H9 (cell line): ENCODE measurements around the gene ITGBL1. TPM values are rescaled to one million over a fixed set of nuclear protein-coding genes. Genes with fewer than 3 reads are reported as not detected.

Experiments used
- DNase-seq: peaks from one replicate; pipeline ENCODE4 v3.0.0-alpha.2; 2017
- H2AFZ ChIP-seq: one replicate; pipeline ENCODE4 v1.6.1; 2013; ENCODE audit warnings: mild to moderate bottlenecking, low read length, control low read depth, moderate library complexity
- H2AK5ac ChIP-seq: 2 replicates; pipeline ENCODE4 v1.6.1; 2013; ENCODE audit warnings: low read length, control low read depth, mixed read lengths; ENCODE audit not compliant: insufficient read length
- H2BK120ac ChIP-seq: one replicate; pipeline ENCODE4 v1.6.1; 2013; ENCODE audit warnings: low read depth, mild to moderate bottlenecking, low read length, control low read depth, inconsistent platforms; ENCODE audit not compliant: poor library complexity, severe bottlenecking
- H2BK12ac ChIP-seq: 2 replicates; pipeline ENCODE4 v1.6.1; 2013; ENCODE audit warnings: low read length, control low read depth, mixed read lengths, low read depth; ENCODE audit not compliant: insufficient read length
- H2BK15ac ChIP-seq: 2 replicates; pipeline ENCODE4 v1.6.1; 2013; ENCODE audit warnings: low read depth, low read length, control low read depth
- H2BK20ac ChIP-seq: one replicate; pipeline ENCODE4 v1.6.1; 2013; ENCODE audit warnings: low read depth, mild to moderate bottlenecking, low read length, control low read depth, inconsistent platforms; ENCODE audit not compliant: poor library complexity, severe bottlenecking
- H2BK5ac ChIP-seq: 2 replicates; pipeline ENCODE4 v1.6.1; 2013; ENCODE audit warnings: low read length, control low read depth, mixed read lengths; ENCODE audit not compliant: insufficient read length
- H3K14ac ChIP-seq: 2 replicates; pipeline ENCODE4 v1.6.1; 2013; ENCODE audit warnings: low read length, control low read depth; ENCODE audit not compliant: insufficient read depth
- H3K18ac ChIP-seq: 2 replicates; pipeline ENCODE4 v1.6.1; 2013; ENCODE audit warnings: low read depth, mild to moderate bottlenecking, mixed read lengths, low read length, control low read depth; ENCODE audit not compliant: insufficient read length
- H3K23ac ChIP-seq: 2 replicates; pipeline ENCODE4 v1.6.1; 2013; ENCODE audit warnings: low read length, control low read depth, mixed read lengths, low read depth; ENCODE audit not compliant: insufficient read length
- H3K23me2 ChIP-seq: 2 replicates; pipeline ENCODE4 v1.6.1; 2013; ENCODE audit warnings: low read depth, mild to moderate bottlenecking, mixed read lengths, low read length, control low read depth; ENCODE audit not compliant: insufficient read length, poor library complexity, severe bottlenecking
- H3K27ac ChIP-seq: 2 replicates; pipeline ENCODE4 v1.5.1; 2013; ENCODE audit warnings: low read length, control low read depth, mixed read lengths, low read depth; ENCODE audit not compliant: insufficient read length
- H3K27me3 ChIP-seq: 2 replicates; pipeline ENCODE4 v1.6.1; 2013; ENCODE audit warnings: low read length, control low read depth, inconsistent platforms; ENCODE audit not compliant: insufficient read depth
- H3K4ac ChIP-seq: 2 replicates; pipeline ENCODE4 v1.6.1; 2013; ENCODE audit warnings: low read depth, mild to moderate bottlenecking, control low read depth, inconsistent platforms, low read length, moderate library complexity
- H3K4me1 ChIP-seq: 2 replicates; pipeline ENCODE4 v1.6.1; 2013; ENCODE audit warnings: low read length, control low read depth, inconsistent platforms; ENCODE audit not compliant: insufficient read depth
- H3K4me2 ChIP-seq: 2 replicates; pipeline ENCODE4 v1.6.1; 2013; ENCODE audit warnings: low read length, control low read depth, mixed read lengths; ENCODE audit not compliant: insufficient read length, insufficient read depth
- H3K56ac ChIP-seq: 2 replicates; pipeline ENCODE4 v1.6.1; 2013; ENCODE audit warnings: low read depth, mild to moderate bottlenecking, mixed read lengths, low read length, control low read depth; ENCODE audit not compliant: insufficient read length
- H3K79me1 ChIP-seq: 2 replicates; pipeline ENCODE4 v1.6.1; 2013; ENCODE audit warnings: low read depth, mild to moderate bottlenecking, moderate library complexity, low read length, control low read depth, inconsistent platforms; ENCODE audit not compliant: insufficient read depth, poor library complexity, severe bottlenecking
- H3K79me2 ChIP-seq: 2 replicates; pipeline ENCODE4 v1.6.1; 2013; ENCODE audit warnings: low read length, control low read depth, inconsistent platforms; ENCODE audit not compliant: insufficient read depth
- H3K9ac ChIP-seq: 2 replicates; pipeline ENCODE4 v1.6.1; 2013; ENCODE audit warnings: low read length, control low read depth, mixed read lengths; ENCODE audit not compliant: insufficient read length; ENCODE audit errors: extremely low read depth
- H3K9me3 ChIP-seq: one replicate; pipeline ENCODE4 v1.6.1; 2013; ENCODE audit warnings: low read depth, low read length, inconsistent platforms; ENCODE audit not compliant: control insufficient read depth
- H3T11ph ChIP-seq: one replicate; pipeline ENCODE4 v1.6.1; 2013; ENCODE audit warnings: mild to moderate bottlenecking, low read length, control low read depth, inconsistent platforms
- H4K20me1 ChIP-seq: one replicate; pipeline ENCODE4 v1.6.1; 2013; ENCODE audit not compliant: control insufficient read depth, insufficient read length, insufficient read depth
- H4K5ac ChIP-seq: 2 replicates; pipeline ENCODE4 v1.6.1; 2013; ENCODE audit warnings: low read depth, mild to moderate bottlenecking, mixed read lengths, low read length, control low read depth; ENCODE audit not compliant: insufficient read length
- H4K8ac ChIP-seq: replicated peaks from 2 replicates; pipeline ENCODE4 v1.6.1; 2013; ENCODE audit warnings: low read length, control low read depth, mixed read lengths, low read depth; ENCODE audit not compliant: insufficient read length
- H4K91ac ChIP-seq: 2 replicates; pipeline ENCODE4 v1.6.1; 2013; ENCODE audit warnings: low read depth, mild to moderate bottlenecking, moderate library complexity, mixed read lengths, low read length, control low read depth; ENCODE audit not compliant: insufficient read length
- H3K27ac Mint-ChIP-seq, 3 experiments: 2 replicates in 2 of 3; 3 replicates in 1 of 3; pipeline ENCODE4 v1.8.0; 2020 to 2021; ENCODE audit warnings: mixed read lengths in 3 of 3, mild to moderate bottlenecking in 1 of 3, moderate library complexity in 1 of 3
- H3K27me3 Mint-ChIP-seq: 2 replicates; pipeline ENCODE4 v1.8.0; 2021; ENCODE audit warnings: low read depth, mild to moderate bottlenecking, moderate library complexity, mixed read lengths
- H3K36me3 Mint-ChIP-seq, 3 experiments: 2 replicates in 2 of 3; 3 replicates in 1 of 3; pipeline ENCODE4 v1.8.0; 2020 to 2021; ENCODE audit warnings: low read depth in 3 of 3, mixed read lengths in 3 of 3; ENCODE audit not compliant: insufficient read depth in 1 of 3
- H3K4me1 Mint-ChIP-seq, 2 experiments: 2 replicates each; pipeline ENCODE4 v1.8.0; 2020; ENCODE audit warnings: mixed read lengths in 2 of 2
- H3K4me3 Mint-ChIP-seq, 2 experiments: 2 replicates in 1 of 2; 3 replicates in 1 of 2; pipeline ENCODE4 v1.8.0; 2020 to 2021; ENCODE audit warnings: mild to moderate bottlenecking in 2 of 2, mixed read lengths in 2 of 2, moderate library complexity in 1 of 2
- H3K9me3 Mint-ChIP-seq, 2 experiments: 2 replicates in 1 of 2; 3 replicates in 1 of 2; pipeline ENCODE4 v1.8.0; 2020; ENCODE audit warnings: mild to moderate bottlenecking in 2 of 2, mixed read lengths in 2 of 2, moderate library complexity in 1 of 2
- CTCF ChIP-seq: fragments of 200-600 bp; sonication (generic); conservative IDR thresholded peaks from 3 replicates; pipeline ENCODE4 v1.8.0; 2021; ENCODE audit warnings: antibody characterized with exemption, mild to moderate bottlenecking
- WGBS: extraction: QIAGEN DNeasy Blood & Tissue Kit; methylation state at CpG from one replicate; pipeline ENCODE4 v1.1.7; 2013; ENCODE audit warnings: missing lambda C conversion rate, low lambda C conversion rate, mixed read lengths; ENCODE audit not compliant: insufficient read length; ENCODE audit errors: extremely low coverage; 5-methylcytosine and 5-hydroxymethylcytosine counted together
- total RNA-seq: library from RNA; stranded (reverse); gene quantifications from 2 replicates; pipeline ENCODE4 v1.2.1, GENCODE V29; 2021

The ITGBL1 gene
- total RNA-seq, 1 experiment from 2014 or later: not detected

- no peaks in the 10 kb centered on the region for H3K79me1 ChIP-seq
- H3K27ac ChIP-seq: no peak overlapping the region
- no peak overlapping the region for H3K4ac ChIP-seq
- no peaks in the 10 kb centered on the region for H4K20me1 ChIP-seq
- WGBS: no CpG with 5 or more reads among the region's 6 CpGs
- no peak for TF ChIP-seq CTCF
- no peaks in the 10 kb centered on the region for H3K23me2 ChIP-seq
- H3K27me3 ChIP-seq: no peaks in the 10 kb centered on the region
- H3K4me2 ChIP-seq: no peak overlapping the region
- H2AFZ ChIP-seq: no peak overlapping the region
- H3K27ac Mint-ChIP-seq: no peak overlapping the region
- no peak overlapping the region for H4K8ac ChIP-seq
- H2AK5ac ChIP-seq: no peak overlapping the region
- H3T11ph ChIP-seq: no peak overlapping the region
- H4K91ac ChIP-seq: no peak overlapping the region
- no peak overlapping the region for H3K18ac ChIP-seq
- H2BK5ac ChIP-seq: no peak overlapping the region
- no peak overlapping the region for H3K9ac ChIP-seq
- no peak overlapping the region for H3K4me3 Mint-ChIP-seq
- no peak overlapping the region for H2BK12ac ChIP-seq
- H3K27me3 Mint-ChIP-seq: peaks cover 3% of the 10 kb centered on the region; the same call in 1 of the 2 replicates
- H3K36me3 Mint-ChIP-seq: no peaks in the 10 kb centered on the region
- H2BK120ac ChIP-seq: no peak overlapping the region
- H3K4me1 Mint-ChIP-seq: peaks cover 14% of the 10 kb centered on the region in 2 experiments
- H3K4me1 ChIP-seq: 0 out of 2 replicates have a peak, but pooled peaks cover 3% of the 10 kb centered on the region
- H4K5ac ChIP-seq: no peak overlapping the region
- H3K23ac ChIP-seq: no peak overlapping the region
- H3K9me3 ChIP-seq: no peaks in the 10 kb centered on the region
- no peak overlapping the region for H2BK15ac ChIP-seq
- H3K56ac ChIP-seq: no peak overlapping the region
- H3K79me2 ChIP-seq: no peaks in the 10 kb centered on the region
- H2BK20ac ChIP-seq: no peak overlapping the region
- H3K9me3 Mint-ChIP-seq: no peaks in the 10 kb centered on the region
- DNase-seq: no peak
- no peak overlapping the region for H3K14ac ChIP-seq
Measured at GRCh38 chr13:101709952-101710351, 257.5 kb downstream of the ITGBL1 start.
